Measurements from ENCODE around the gene CFAP69.
A peak's percentile ranks its signal among the peaks of the same experiment; 100 is the strongest.

GRCh38 chr7:90262438-90262837 lies 17.5 kb downstream of the CFAP69 start:
- TF ChIP-seq CTCF (IDR thresholded peaks at IDR 0.05) (peak in 3 of 4 experiments; percentile 30 to 80 (median 70)), POLR2AphosphoS5 (IDR thresholded peaks at IDR 0.05) (no peak)
